ENCODE data around the gene BCAS3. TPM values are rescaled to one million over a fixed set of nuclear protein-coding genes. Genes with fewer than 3 reads are reported as not detected.

BCAS3 gene
- total and polyA plus RNA-seq, 12 donors = 6.1 to 21.8 (median 17.2) TPM

DNA sequence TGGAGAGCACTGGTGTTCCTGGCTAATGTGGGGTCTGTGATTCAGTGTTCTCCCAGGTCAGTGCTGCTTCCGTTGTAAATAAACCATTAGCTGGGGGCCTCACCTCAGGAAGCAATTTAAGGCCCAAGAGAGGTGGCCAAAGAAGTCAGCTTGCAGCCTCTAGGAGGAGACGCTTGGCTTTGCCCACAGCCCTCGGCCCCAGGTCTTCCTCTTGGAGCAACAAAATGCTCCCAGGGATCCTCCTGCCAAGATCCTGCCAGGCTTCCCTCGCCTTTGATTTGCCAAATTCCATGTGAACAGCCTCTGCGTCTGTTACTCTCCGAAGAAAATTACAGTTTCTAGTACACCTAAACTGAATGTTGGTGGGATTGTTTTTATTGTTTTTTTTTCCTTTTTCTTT is 659.6 kb downstream of the BCAS3 start:
- Histone ChIP-seq H3K27ac (peak overlapping the region in 9 of 10 donors; percentile 2 to 76 (median 23)), H3K9me3 (no peaks in the 10 kb centered on the region), H3K4me3 (no peak overlapping the region), H3K4me1 (peaks cover 5 to 48% (median 35%) of the 10 kb centered on the region in 9 donors), H3K27me3 (peaks cover 0 to 3% (median 0%) of the 10 kb centered on the region in 7 donors), H3K36me3 (no peaks in the 10 kb centered on the region)
- DNase-seq = no peak
- intact Hi-C loops (cut with DNase I) = loop anchor here in 1 of 10 donors (5.0 kb wide), 3 partner anchors 40 to 330 kb away; no protein-coding TSS in a partner anchor
- TF ChIP-seq, protein P1, sequence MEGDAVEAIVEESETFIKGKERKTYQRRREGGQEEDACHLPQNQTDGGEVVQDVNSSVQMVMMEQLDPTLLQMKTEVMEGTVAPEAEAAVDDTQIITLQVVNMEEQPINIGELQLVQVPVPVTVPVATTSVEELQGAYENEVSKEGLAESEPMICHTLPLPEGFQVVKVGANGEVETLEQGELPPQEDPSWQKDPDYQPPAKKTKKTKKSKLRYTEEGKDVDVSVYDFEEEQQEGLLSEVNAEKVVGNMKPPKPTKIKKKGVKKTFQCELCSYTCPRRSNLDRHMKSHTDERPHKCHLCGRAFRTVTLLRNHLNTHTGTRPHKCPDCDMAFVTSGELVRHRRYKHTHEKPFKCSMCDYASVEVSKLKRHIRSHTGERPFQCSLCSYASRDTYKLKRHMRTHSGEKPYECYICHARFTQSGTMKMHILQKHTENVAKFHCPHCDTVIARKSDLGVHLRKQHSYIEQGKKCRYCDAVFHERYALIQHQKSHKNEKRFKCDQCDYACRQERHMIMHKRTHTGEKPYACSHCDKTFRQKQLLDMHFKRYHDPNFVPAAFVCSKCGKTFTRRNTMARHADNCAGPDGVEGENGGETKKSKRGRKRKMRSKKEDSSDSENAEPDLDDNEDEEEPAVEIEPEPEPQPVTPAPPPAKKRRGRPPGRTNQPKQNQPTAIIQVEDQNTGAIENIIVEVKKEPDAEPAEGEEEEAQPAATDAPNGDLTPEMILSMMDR (IDR thresholded peaks at IDR 0.05) = no peak
- 63 to 64% methylated on average over 6 of the region's 6 CpGs for WGBS, 2 donors
- ATAC-seq = peak in 1 of 8 donors; percentile 19

DNA sequence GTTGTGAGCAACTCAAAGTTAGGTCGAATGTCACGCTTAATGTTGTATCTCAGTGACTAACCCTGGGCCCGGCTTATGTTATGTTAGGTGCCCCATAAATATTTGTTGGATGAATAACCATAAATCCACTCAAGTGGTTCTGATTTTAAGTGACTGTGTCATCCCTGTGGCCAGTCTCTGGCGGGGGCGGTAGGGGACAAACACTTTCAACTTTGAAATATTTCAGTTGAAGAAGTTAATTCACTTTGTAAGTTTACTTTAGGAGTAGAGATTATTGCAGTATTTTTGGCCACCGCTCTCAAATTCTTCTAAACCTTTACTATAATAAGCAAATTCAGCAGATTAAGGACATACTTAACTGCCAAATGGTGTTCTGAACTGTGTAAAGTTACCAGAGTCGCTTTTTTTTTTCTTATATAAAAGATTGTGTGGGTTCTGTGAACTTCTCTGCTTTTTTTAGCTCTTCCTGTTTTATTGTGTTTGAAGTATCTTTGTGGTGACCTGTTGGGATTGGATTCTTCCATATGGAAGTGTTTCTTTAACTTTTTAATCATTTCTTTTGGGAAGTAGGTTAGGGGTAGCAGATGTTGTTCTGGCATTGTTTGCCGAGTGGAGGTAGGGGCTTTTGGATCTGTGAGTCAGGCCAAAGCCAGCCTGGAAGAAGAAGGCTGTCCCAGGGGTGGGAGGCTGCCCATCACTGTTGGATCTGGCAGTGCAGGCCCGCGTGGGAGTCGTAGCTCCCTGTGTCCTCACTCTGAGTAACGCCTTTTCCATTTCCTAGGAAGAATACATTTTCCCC is 660.5 kb downstream of the BCAS3 start:
- Histone ChIP-seq H3K27me3 (peaks cover 0 to 3% (median 0%) of the 10 kb centered on the region in 7 donors), H3K4me1 (peaks cover 5 to 48% (median 35%) of the 10 kb centered on the region in 9 donors), H3K36me3 (no peaks in the 10 kb centered on the region), H3K9me3 (no peaks in the 10 kb centered on the region), H3K4me3 (no peak overlapping the region), H3K27ac (peak overlapping the region in 8 of 10 donors; percentile 2 to 76 (median 36))
- ATAC-seq = peak in 6 of 8 donors; percentile 37 to 71 (median 49)
- 59 to 74% methylated on average over 12 of the region's 12 CpGs for WGBS, 2 donors
- DNase-seq = peak in 1 of 2 donors; percentile 36
- TF ChIP-seq, protein P1 (IDR thresholded peaks at IDR 0.05) = no peak
- intact Hi-C loops (cut with DNase I) = loop anchor here in 1 of 10 donors (5.0 kb wide), 3 partner anchors 39 to 331 kb away; no protein-coding TSS in a partner anchor

DNA sequence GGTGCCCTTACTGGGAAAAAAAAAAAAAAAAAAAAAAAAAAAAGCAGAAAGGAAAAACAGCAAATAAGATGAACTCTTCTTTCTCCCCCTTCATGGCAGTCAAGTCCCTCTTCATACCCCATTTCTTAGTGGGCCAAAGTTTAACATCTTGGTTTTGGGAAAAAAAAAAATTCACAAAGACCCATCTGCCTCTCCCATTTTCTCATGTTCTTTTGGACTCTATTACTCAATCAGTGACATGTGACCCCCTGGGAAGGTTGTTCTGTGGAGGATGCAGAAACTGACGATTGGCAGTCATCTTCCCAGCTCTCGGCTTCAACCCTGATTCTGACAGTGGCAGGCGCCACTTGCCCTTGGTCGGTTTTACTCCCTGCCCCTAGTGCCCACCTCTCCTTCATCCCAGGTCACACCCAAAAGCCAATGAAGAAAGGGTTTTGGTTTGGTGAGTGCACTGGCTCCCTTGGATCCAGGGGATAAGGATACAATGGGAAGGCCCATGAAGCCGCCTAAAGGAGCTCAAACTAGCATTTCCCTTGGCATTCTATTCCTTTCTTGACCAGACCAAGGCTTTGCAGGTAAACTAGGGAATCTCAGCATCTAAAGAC is 661.3 kb downstream of the BCAS3 start:
- Histone ChIP-seq H3K4me3 (no peak overlapping the region), H3K27ac (peak overlapping the region in 8 of 10 donors; percentile 9 to 76 (median 29)), H3K9me3 (no peaks in the 10 kb centered on the region), H3K36me3 (no peaks in the 10 kb centered on the region), H3K27me3 (peaks cover 0 to 3% (median 0%) of the 10 kb centered on the region in 7 donors), H3K4me1 (peaks cover 5 to 48% (median 35%) of the 10 kb centered on the region in 9 donors)
- peak in 1 of 8 donors; percentile 37 for ATAC-seq
- no peak for DNase-seq
- TF ChIP-seq, protein P1 (IDR thresholded peaks at IDR 0.05) = no peak
- WGBS, 2 donors = 80 to 88% methylated on average over 5 of the region's 5 CpGs
- intact Hi-C loops (cut with DNase I) = loop anchor here in 1 of 10 donors (5.0 kb wide), 3 partner anchors 38 to 332 kb away; no protein-coding TSS in a partner anchor

DNA sequence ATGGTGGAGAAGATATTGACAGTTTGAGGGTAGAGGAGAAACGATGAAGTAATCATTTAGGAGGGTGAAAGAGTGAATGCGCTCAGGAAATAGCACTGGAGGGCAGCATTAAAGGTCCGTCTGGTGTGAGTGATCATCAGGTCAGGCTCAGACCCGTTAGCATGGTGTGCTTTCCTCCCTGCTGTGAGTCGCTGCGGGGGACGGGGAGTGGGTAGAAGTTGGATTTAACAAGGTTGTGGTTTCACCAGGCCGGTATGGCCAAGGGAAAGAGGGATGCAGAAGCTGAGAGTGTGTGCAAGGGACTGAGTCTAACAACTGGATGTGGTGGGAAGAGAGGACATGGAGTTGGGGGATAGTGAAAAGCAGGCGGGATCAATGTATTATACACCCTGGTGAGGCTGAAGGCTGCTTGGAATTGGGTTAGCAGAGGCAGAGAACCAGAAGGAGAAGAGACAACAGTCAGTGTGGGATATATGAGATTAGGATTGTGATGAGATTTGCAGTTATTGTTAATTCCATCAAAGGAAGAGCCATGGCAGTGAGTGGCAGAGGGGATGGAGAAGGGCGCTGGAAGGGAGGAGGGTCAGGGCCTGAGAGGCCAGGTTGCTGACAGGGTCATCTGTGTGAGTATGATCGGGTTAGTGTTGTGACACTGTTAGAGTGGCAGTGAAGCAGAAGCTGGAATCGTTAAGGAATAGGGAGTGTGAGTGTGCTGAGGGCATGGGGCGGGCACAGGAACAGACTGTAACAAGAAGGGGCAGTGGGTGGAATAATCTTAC is 663.0 kb downstream of the BCAS3 start:
- Histone ChIP-seq H3K27me3 (peaks cover 0 to 3% (median 0%) of the 10 kb centered on the region in 7 donors), H3K9me3 (no peaks in the 10 kb centered on the region), H3K4me1 (peaks cover 5 to 38% (median 30%) of the 10 kb centered on the region in 9 donors), H3K36me3 (no peaks in the 10 kb centered on the region), H3K4me3 (no peak overlapping the region), H3K27ac (no peak overlapping the region)
- TF ChIP-seq, protein P1 (IDR thresholded peaks at IDR 0.05) = no peak
- ATAC-seq = no peak
- intact Hi-C loops (cut with DNase I) = no loop called here
- 95% methylated on average over 13 of the region's 13 CpGs for WGBS, 2 donors
- no peak for DNase-seq

Data from heart right ventricle (tissue), 16 donors.